H7 (cell line): ENCODE measurements around the gene STK32B. TPM values are rescaled to one million over a fixed set of nuclear protein-coding genes. Genes with fewer than 3 reads are reported as not detected.
"Not testable (repeated sequence)": the region's sequence is repeated elsewhere in the genome, so short reads cannot be mapped to it uniquely, and the experiment has no call there.

Experiments
- DNase-seq: peaks from one replicate; pipeline ENCODE4 v3.0.0; 2012
- H3K27me3 ChIP-seq: 2 replicates; pipeline ENCODE4 v1.6.0; 2011; ENCODE audit warnings: mild to moderate bottlenecking, low read length; ENCODE audit not compliant: control insufficient read depth, insufficient read depth
- H3K36me3 ChIP-seq: replicated peaks from 2 replicates; pipeline ENCODE4 v1.5.1; 2011; ENCODE audit warnings: low read length; ENCODE audit not compliant: control insufficient read depth, insufficient read depth
- H3K4me3 ChIP-seq: 2 replicates; pipeline ENCODE4 v1.5.1; 2011; ENCODE audit warnings: low read depth, mild to moderate bottlenecking, control low read depth, low read length, moderate library complexity; ENCODE audit not compliant: insufficient read depth
- total RNA-seq: library from RNA; depleted of rRNA; stranded (reverse); fragments of >200 nt; shearing (Covaris generic); gene quantifications from 2 replicates; pipeline ENCODE4 v1.2.3, GENCODE V29; 2014

Gene STK32B
- total RNA-seq, 1 experiment from 2014 or later: 2.8 TPM

DNA sequence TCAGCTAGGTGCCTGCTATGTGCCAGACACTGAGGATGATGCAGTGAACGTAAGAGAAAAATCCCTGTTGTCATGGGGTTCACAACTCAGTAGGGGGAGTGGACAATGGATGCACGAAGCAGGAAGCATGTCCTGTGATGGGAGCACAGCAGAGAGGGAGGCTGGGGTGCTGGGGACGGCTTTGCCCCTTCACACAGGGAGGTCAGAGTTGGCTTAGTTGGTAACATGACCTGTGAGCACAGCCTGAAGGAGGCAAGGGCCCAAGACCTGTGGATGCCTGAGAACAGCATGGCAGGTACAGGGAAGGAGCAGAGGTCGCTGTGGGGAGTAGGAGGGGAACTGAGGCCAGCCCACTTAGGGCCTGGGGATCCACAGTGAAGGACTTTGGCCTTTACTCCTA lies 109.4 kb downstream of the STK32B start:
- DNase-seq: no peak
- Histone ChIP-seq H3K4me3 (no peak overlapping the region), H3K36me3 (no peaks in the 10 kb centered on the region), H3K27me3 (no peaks in the 10 kb centered on the region)

DNA sequence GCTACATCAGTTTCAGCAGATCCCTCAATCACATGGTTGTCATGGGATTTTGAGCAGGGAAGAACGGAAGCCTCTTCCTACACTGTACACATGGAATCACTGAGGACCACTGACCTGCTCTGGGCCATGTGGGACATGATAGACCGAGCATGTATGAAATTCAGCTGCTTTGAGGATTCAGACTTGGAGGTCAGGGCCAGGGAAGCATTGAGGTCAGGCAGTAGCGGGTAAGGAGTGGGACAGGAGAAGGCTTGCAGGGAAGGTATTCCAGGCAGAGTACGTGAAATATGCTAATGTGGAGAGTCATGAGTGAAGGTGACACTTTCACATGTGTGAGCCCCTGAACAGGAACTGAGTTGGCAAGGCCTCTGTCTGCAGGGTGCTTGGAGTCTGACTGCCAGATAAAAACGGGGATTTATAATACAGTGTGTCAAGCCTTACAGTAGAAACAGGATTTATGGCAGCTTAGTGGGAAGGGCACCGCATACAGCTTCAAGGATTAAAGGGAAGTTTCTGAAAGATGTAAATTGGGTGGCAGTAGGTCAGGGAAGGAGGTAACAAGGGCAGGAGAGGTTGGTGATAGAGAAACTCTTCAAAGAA lies 111.7 kb downstream of the STK32B start:
- no peak for DNase-seq
- no peaks in the 10 kb centered on the region for H3K36me3 ChIP-seq
- no peaks in the 10 kb centered on the region; the same call in 1 of the 2 replicates for H3K27me3 ChIP-seq
- H3K4me3 ChIP-seq: no peak overlapping the region

DNA sequence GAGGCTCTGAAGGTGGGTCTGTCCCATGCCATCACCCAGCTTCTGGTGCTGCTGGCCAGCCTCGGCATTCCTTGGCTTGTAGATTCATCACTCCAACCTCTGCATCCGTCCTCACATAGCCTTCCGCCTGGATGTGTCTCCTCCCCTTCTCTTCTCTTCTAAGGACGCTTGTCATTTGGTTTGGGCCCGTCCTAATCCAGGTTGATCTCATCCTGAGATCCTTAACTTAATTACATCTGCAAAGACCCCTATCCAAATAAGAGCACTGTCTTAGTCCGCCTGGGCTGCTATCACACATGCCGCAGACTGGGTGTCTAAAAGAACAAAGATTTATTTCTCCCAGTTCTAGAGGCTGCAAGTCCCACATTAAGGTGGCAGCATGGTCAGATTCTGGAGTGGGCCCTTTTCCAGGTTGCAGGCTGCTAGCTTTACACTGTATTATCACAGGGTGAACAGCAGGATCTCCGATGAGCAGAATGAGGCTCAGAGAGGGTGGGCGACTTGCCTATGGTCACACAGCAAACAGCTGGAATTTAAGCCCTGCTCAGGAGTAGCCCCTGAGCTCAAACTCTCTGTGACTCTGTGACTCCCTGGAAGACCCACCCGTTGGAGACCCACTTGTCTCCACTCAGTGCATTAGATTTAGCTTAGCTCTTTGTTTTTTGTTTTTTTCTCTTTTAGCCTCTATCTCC lies 113.1 kb downstream of the STK32B start:
- no peak overlapping the region for H3K4me3 ChIP-seq
- no peak for DNase-seq
- H3K36me3 ChIP-seq: no peaks in the 10 kb centered on the region
- H3K27me3 ChIP-seq: no peaks in the 10 kb centered on the region; the same call in 1 of the 2 replicates

DNA sequence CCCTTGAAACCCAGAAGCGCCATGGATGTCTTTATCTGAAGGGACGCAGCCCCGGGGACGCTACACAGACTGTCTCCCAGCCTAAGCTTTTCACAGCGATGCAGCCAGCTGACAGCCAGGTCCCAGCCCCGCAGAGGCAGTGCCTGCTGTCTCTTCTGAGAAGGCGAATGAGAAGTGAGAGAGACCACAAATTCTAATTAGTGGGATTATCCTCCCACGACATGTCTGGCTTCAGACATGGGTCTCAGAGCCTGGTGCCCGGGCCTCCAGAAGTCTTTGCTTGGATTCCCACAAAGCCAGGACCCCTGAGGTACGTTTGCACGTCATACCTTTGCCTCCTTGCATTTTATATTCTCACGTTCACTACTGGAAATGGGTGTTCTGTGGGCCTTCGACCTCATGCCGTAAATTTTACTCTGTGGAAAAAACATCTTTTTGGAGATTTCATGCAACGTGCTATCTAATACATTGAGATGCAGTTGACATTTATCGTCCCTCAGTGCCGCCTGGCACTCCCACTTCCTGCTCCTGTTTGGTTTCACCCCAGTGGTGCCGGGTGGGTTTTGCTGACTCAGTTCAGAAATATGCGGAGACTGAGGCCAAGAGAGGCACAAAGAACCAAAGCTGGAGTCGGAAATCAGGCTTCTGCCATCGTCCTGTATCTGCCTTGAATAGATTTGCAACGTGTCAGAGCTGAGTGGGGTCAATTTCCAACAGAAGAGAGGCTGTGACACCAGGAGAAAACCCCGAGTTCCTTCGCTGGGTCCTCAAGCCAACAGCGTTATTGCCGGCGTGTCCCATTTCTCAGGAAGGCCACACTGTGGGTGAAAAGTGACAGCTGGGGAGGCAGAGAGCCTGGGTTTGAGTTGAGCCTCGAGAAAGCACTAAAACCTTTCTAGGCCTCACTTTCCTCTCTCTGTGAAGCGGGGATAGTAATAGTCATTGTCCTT lies 114.4 kb downstream of the STK32B start:
- DNase-seq: no peak
- no peak overlapping the region for H3K4me3 ChIP-seq
- H3K36me3 ChIP-seq: no peaks in the 10 kb centered on the region
- no peaks in the 10 kb centered on the region; the same call in 1 of the 2 replicates for H3K27me3 ChIP-seq

DNA sequence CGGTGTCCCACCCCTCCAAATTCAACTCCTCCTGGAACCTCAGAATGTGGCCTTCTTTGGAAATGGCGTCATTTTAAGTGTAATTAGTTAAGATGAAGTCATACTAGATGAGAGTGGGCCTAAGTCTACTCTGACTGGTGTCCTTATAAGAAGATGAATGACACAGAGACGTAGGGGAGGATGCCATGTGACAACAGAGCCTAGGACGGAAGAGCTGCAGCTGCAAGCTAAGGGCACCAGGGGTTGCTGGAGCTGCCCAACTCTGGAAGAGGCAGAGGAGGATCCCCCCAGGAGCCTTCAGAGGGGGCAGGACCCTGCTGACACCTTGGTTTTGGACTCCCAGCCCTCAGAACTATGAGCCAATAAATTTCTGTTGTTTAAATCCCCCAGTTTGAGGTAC lies 115.1 kb downstream of the STK32B start:
- no peaks in the 10 kb centered on the region; the same call in 1 of the 2 replicates for H3K27me3 ChIP-seq
- H3K36me3 ChIP-seq: no peaks in the 10 kb centered on the region
- H3K4me3 ChIP-seq: no peak overlapping the region
- DNase-seq: no peak

DNA sequence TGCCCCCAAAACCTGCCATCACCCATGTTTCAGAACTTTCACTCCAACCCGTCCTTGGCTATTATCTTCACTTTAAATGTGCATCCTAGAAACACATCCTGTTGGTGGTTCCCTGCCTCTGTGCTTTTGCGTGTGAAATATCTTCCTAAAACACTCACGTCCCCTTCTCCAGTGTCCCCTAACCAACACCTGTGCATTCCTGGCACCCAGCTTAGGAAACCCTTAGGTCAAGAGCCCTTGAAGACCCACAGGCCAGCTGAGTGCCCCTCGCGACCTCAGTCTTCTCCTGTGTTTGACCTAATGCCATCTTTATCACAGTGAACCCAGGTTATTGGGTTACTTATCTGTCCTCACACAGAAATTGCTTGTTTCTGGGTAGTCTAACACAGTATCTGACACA lies 117.6 kb downstream of the STK32B start:
- H3K27me3 ChIP-seq: no peaks in the 10 kb centered on the region; the same call in 1 of the 2 replicates
- H3K36me3 ChIP-seq: no peaks in the 10 kb centered on the region
- H3K4me3 ChIP-seq: no peak overlapping the region
- DNase-seq: no peak

DNA sequence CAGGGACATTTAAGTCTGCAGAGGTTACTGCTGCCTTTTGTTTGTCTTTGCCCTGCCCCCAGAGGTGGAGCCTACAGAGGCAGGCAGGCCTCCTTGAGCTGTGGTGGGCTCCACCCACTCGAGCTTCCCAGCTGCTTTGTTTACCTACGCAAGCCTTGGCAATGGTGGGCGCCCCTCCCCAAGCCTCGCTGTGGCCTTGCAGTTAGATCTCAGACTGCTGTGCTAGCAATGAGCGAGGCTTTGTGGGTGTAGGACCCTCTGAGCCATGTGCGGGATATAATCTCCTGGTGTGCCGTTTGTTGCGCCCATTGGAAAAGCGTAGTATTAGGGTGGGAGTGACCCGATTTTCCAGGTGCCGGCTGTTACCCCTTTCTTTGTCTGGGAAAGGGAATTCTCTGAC lies 124.6 kb downstream of the STK32B start:
- DNase-seq, H3K4me3 ChIP-seq, H3K27me3 ChIP-seq, H3K36me3 ChIP-seq: not testable (repeated sequence)

DNA sequence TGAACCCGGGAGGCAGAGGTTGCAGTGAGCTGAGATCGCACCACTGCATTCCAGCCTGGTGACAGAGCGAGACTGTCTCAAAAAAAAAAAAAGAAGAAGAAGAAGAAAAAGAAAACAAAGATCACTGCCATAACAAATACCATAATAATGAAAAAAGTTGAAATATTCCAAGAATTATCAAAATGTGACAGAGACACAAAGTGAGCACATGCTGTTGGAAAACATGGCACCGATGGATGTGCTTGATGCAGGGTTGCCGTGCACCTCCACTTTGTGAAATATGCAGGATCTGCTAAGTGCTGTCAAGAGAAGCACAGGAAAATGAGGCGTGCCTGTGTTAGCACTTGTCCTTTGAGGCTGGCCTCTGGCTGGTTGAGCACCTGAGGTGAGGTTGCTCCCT lies 133.3 kb downstream of the STK32B start:
- no peaks in the 10 kb centered on the region for H3K27me3 ChIP-seq
- no peak for DNase-seq
- no peaks in the 10 kb centered on the region for H3K36me3 ChIP-seq
- H3K4me3 ChIP-seq: no peak overlapping the region

DNA sequence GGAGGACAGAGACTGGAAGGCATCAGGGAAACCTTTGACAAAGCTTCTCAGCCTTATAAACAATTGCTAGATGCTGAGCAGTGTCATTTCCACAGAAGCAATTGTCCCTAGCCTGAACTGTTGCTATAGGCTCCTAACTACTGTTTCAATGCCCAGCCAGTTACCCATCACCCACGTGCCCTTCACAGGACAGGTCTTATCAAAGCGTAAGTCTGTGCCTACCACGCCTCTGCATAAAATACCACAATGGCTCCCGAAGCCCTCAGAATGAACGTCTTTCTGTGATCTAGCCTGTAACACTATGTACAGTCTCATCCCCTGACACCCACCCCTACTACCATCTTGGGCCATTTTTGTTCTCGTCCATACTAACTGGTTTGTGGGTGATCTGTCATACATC lies 134.3 kb downstream of the STK32B start:
- no peak for DNase-seq
- Histone ChIP-seq H3K4me3 (no peak overlapping the region), H3K27me3 (no peaks in the 10 kb centered on the region), H3K36me3 (no peaks in the 10 kb centered on the region)

DNA sequence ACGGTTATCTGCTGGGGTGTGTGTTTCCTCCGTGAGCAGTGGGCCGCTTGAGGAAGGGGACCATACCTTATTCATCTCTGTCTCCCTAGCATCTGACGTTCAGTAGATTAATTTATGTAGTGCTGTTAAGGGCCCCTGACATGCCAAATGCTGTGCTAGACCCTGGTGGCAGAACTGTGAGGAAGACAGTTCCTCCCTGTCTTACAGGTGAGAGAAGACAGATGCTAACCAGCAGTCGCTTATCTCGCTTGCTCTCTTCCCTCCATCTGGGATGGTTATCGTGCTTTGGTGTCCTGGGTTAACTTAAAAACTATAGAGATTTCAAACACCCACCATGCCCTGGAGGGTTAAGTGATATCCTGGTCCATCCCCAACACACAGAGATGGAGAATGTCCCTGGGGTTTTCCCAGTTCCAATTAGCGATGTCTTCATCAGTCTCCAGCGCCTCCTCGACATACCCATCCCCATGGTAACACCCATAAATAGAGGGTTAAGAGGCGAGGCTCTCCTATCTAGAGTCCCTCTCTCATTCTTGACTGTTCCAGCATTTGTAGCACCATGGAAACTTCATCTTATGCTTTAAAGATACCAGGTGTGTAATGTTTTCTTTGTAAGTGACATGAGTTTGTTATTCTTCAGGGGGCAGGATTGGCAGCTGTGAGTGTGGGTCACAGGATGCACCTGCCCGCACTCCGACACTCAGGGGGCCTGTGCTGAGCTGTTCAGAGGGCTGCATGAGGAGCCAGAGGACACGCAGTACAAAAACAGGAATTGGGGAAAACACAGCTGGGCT lies 135.2 kb downstream of the STK32B start:
- no peak for DNase-seq
- Histone ChIP-seq H3K27me3 (no peaks in the 10 kb centered on the region), H3K4me3 (no peak overlapping the region), H3K36me3 (no peaks in the 10 kb centered on the region)

DNA sequence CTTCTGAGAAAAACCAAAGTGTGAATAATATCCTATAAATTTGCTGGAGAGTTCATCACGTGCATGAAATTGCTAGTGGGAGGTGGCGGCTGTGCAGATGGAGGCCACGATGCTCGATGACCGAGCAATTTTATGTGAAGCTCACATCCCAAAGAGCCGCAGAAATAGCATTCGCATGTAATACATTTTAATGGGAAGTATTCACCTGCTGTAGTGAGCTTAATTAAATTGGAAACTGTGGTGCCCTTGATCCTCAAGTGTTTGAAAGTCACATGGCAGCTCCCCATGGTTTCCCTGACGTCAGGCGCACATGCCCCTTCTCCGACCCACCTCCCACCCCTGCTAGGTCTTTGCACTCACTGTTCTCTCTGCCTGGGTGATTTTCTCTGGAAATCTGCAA lies 136.8 kb downstream of the STK32B start:
- Histone ChIP-seq H3K36me3 (no peaks in the 10 kb centered on the region), H3K4me3 (no peak overlapping the region), H3K27me3 (no peaks in the 10 kb centered on the region)
- DNase-seq: no peak

DNA sequence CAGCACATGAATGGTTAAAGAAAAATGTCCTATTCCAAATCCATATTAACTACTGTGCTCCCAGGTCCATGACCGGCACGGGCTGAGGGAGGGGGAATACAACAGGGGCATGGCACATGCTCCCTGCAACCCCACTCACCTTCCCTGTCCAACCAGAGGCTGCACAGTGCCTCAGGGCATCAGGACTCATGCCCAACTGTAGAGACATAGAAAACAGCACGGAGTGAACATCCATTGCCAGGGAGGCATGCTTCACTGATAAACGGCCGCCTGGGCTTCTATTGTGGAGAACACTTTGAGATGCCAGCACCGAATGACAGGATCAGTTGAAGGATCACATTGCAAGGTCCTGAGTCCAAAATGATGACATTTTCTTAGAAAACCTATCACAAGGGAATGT lies 140.6 kb downstream of the STK32B start:
- no peak for DNase-seq
- Histone ChIP-seq H3K4me3 (no peak overlapping the region), H3K36me3 (no peaks in the 10 kb centered on the region), H3K27me3 (no peaks in the 10 kb centered on the region)

DNA sequence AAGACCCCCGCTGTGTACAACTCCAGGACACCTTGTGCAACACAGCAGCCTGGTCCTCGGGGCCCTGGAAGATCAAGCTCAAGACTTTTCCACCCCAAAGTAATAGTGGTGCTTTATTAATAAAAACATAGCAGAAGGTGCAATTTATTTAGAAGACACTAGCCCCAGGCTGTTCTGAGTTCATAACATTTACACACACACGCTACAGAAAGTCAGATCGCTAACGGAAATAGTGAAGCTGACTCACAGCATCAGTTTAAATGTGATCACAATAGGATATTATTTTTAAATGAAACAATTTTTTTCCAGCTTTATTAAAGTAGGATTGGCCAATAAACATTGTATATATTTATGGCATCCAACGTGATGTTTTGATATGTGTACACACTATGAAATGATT lies 141.0 kb downstream of the STK32B start:
- H3K27me3 ChIP-seq: no peaks in the 10 kb centered on the region
- no peaks in the 10 kb centered on the region for H3K36me3 ChIP-seq
- H3K4me3 ChIP-seq: no peak overlapping the region
- no peak for DNase-seq

DNA sequence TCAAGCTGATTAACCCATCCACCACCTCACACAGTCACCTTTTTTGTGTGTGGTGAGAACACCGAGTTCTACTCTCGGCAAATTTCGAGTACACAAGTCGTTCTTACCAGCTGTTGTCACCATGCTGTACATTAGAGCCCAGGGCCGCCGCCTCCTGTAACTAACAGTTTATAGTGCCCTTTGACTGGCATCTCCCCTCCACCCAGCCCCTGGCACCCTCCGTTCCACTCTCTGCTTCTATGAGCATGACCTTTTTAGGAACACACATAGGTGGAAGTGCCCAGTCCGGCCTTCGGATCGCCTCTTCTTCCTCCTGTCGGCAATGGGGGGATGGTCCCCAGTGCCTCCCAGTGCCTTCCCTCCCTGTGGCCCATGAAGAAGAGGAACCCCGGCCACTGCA lies 141.4 kb downstream of the STK32B start:
- no peak for DNase-seq

More for the DNA sequence above, 141.4 kb downstream of the STK32B start:
- no peaks in the 10 kb centered on the region for H3K36me3 ChIP-seq
- no peaks in the 10 kb centered on the region for H3K27me3 ChIP-seq
- no peak overlapping the region for H3K4me3 ChIP-seq
